ENCODE results near the gene FAM222A. TPM values are rescaled to one million over a fixed set of nuclear protein-coding genes. Genes with fewer than 3 reads are reported as not detected.

FAM222A gene
- 11.0 TPM for total RNA-seq

DNA sequence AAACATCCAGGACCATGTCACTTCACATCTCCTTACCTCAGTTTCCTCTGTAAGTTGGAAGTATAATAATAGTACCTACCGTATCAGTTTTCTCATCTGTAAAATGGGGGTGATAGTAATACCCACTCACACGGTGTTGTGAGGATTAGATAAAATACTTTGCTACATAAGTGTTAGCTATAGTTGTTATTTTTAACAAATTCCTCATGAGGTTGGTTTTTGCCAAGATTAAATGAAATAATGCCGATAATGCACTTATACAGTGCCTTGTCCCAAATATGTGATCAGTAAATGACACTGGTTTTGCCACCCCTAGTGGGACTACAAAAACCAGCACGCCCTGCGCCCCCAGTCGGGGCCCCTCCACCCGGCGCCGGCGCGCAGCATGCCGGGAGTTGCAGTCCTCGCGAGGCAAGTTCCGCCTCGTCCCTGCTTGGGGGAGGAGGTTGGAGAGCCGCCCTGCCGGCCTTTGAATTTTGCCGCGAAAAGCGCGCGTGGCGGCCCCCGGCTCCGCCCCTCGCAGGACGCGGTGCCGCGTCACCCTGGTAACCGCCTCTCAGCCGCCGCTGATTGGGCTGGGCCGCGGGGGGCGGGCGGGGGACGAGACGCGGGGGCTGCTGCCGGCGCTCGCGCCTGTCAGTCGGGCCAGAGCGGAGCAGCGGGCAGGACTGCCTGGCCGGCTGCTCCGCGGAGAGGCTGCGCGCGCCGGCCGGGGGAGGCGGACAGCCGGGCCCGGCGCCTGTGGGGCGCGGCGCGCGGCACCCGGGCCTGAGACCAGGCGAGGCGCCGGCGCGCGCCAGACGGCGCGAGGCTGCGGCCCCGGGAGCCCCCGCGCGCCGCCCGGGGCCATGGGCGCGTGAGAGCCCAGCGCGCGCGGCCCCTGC lies at the start of gene FAM222A:
Gene FAM222A (plus strand): TSS at position 639 of the 884 bp plus-strand sequence. CDS start 30,322 bp downstream, outside the sequence.
- peak; percentile 97 for DNase-seq (ENCODE audit: low spot score)

DNA sequence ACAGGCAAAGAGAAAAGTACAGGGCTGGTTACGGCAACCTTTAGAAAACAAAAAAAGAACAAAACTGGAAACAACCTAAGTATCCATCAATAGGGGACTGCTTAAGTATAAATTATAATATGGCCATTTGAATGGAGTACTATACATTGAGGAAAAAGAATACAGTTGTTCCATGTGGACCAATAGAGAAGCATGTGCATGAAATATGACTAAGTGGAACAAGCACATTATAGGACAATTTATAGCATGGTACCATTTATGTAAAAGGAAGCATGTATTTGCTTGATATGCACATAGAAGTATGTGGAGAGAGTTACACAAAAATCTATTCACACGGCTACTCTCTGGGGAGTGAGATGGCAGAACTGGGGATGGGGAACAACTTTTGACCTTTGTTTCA lies 49.2 kb upstream of the FAM222A start:
- DNase-seq (ENCODE audit: low spot score), result no peak

DNA sequence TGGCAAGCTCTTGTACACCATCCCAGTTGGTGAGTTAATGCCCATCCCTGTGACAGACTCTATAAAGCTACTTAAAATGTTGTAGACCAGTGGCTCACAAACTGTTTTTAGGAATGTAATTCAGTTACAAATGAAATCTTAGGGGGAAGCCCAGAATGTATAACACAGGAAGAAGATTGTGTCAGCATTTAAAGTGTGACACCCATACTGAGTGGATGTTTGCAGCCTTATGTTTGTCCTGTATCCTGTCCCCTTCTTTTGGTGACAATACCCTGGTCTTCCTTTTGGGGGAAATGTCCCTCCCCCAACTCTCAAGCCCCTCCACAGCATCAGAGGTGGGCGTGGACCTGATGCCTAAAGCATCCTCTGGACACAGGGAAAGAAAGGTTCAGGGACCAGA lies 47.6 kb upstream of the FAM222A start:
- no peak for DNase-seq (ENCODE audit: low spot score)

DNA sequence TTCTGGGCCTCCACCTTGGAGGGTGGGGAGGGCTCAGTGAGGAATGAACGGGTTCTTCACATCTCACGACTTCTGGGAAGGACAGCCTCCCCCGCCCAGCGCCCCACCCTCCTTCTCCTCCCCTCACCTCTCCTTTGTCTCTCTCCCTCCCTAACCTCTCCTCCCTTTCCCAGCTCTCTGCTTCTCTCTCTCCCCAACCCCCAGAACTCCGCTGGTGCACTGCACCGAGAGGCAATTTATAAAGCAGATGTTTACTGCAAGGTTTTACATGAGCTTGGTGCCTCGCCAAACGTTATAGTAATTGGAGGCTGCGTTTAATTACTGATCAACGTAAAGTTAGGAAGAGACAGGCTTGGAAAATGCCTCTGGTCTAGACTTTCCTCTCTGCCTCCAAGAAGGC lies 42.9 kb upstream of the FAM222A start:
- DNase-seq (ENCODE audit: low spot score), result no peak

DNA sequence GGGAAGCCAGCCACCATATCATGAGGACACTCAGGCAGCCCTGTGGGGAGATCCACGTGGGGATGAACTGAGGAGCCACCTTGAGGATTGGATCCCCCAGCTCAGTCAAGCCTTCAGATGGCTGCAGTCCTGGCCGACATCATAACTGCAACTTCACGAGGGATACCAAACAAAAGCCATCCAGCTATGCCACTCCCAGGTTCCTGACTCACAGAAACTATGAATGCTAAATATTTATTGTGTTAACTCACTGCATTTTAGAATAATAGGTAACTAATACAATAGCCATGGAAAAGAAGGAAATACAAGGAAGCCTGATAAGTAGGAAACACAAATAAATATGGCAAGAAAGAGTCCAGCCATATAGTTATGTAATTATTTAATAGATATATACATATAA lies 42.1 kb upstream of the FAM222A start:
- no peak for DNase-seq (ENCODE audit: low spot score)

- no peak for DNase-seq (ENCODE audit: low spot score)
Measured at GRCh38 chr12:109673379-109673778, 40.2 kb upstream of the FAM222A start.

DNA sequence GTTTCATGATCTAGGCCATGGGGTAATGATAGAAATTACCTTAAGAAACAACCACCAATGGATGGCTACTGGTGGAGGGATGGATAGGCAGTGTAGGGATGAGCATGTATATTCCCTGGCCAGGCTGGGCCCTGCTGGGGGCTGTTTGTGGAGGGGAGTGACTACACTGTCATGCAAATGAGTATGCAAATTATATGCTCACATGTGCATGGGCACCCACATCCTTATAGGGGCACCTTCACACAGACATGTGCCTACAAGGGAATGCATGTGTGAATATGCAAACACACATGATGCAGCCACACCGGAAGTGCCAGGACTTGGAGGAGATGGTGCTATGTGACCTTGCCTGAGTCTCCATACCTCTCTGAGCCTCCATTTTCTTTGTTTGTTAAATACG lies 39.7 kb upstream of the FAM222A start:
- no peak for DNase-seq (ENCODE audit: low spot score)

DNA sequence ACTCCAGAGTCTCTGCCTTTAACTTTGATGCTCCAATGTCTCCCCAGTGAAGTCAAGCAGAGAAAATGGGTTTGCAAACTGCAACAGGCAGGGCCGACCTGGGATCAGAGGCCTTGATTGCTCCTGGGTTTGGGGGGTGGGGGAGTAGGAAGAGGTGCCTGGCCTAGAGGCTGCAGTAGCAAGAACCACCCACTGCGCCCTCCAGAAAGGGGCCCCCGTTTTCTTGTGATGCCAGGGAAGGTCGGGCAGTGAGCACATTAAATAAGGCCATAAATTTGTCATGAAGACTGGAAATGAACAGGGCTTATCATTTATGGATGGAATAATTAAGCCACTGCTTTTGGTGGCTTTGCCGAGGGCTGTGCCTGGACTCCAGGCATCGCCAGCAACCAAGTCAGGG lies 38.2 kb upstream of the FAM222A start:
- no peak for DNase-seq (ENCODE audit: low spot score)

DNA sequence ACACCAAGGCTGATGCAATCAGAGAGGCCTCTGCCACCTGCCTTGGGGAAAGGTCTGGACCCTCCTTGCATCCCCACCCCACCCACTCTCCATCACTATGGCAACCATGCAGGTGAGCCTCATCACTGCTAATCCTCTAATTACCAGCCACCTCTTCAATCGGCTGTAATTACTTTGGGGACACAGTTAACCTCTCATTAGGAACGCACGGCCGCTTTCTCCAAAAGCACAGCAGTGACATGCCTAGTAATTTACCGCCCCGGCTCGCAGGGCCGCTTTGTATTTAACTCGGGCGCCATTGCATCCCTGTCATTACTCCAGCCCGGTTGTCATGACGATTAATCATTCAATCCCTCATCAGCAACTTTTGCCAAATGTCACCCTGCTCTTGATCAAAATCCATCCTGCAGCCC lies 36.3 kb upstream of the FAM222A start:
- no peak for DNase-seq (ENCODE audit: low spot score)

GRCh38 chr12:109678719-109679118 lies 34.9 kb upstream of the FAM222A start:
- no peak for DNase-seq (ENCODE audit: low spot score)

- DNase-seq (ENCODE audit: low spot score), result no peak
Measured at GRCh38 chr12:109679501-109680263, 33.9 kb upstream of the FAM222A start.

DNA sequence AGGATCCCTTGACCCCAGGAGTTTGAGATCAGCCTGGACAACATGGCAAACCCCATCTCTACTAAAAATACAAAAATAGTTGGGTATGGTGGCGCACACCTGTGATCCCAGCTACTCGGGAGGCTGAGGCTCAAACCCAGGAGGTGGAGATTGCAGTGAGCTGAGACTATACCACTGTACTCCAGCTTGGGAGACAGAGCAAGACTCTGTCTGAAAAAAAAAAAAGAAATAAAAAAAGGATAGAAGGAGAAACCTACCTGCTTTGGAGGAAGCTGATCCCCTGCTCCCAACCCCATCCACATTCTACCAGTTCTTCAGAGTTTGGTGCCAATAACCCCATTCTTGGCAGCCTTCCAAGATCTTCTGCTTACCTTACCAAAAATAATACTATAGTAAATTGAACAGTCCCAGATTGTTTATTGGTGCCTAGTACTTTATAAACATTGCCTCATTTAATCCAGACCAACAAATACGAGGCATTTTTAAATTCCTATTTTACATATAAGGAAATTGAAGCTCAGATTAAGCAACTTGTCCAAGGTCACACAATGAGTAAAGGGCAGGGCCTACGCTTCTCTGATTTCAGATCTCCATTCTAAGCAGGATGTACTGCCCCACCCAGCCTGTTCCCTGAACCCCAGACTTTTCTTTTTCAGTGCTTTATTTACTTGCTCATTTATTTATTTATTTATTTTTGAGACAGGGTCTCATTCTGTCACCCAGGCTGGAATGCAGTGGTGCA lies 33.2 kb upstream of the FAM222A start:
- DNase-seq (ENCODE audit: low spot score), result peak; percentile 34

GRCh38 chr12:109681986-109682707 lies 31.5 kb upstream of the FAM222A start:
- DNase-seq (ENCODE audit: low spot score), result no peak

DNA sequence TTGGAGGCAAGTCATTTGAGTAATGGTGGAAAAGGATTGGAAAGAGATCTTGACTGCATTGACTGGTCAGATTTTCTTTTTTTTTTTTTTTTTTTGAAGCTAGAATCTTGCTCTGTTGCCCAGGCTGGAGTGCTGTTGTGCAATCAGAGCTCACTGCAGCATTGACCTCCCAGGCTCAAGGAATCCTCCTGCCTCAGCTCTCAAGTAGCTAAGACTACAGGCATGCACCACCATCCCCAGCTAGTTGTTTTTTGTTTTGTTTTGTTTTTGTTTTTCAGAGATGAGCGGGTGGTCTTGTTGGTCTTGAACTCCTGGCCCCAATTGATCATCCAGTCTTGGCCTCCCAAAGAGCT lies 30.9 kb upstream of the FAM222A start:
- no peak for DNase-seq (ENCODE audit: low spot score)

DNA sequence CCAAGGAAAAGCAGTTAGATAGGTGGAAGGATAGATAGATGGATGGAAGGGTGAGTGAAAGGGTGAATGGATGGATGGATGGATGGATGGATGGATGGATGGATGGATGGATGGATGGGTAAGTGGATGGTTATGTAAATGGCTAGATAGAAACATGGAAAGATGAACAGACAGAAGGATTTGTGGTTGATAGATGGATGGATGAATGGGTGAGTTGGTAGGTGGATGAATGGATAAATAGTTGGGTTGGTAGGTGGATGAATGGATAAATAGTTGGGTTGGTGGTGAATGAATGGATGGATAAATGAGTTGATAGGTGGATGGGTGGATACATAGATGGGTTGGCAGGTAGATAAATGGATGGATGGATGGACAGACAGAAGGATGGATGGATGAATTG lies 30.3 kb upstream of the FAM222A start:
- DNase-seq (ENCODE audit: low spot score), result no peak

DNA sequence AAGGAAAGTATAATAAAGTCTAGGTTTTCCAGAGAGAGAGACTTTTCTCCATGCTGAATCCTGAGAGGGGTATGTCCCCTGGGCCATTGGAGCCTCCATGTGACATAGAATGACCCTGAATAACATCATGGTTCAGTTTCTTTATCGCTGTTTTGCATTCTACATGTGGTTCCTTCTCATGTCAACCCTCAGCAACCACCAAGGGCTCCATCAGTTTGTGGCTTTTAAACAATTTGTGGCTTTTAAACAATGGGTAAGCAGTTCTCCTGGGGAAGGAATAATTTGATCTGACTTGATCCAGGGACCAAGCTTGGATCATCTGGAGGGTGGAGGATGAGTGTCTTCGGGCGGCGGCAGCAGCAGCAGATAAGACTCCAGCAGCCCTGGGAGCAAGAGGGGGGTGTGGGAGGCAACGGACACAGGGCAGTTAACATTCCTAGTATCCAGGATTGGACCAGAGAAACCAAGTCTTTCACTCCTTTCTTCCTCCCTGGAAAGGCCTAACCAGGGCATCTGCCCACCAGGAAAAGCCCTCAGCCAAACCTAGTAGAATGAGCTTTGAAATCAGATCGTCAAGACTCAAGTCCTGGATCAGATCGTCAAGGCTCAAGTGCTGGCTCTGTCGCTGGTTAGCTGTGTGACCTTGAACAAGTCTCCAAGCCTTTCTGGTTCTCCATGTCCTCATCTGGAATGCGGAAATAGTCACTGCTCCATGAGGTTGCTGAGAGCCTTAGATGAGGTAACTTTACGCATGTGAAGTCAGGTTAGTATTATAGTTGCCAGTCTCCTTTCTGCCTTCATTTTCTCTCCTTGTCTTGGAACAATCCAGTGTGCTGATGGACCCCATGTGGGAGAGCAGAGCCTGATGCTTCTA lies 27.8 kb upstream of the FAM222A start:
- DNase-seq (ENCODE audit: low spot score), result no peak

GRCh38 chr12:109686523-109686922 lies 27.1 kb upstream of the FAM222A start:
- DNase-seq (ENCODE audit: low spot score), result no peak

DNA sequence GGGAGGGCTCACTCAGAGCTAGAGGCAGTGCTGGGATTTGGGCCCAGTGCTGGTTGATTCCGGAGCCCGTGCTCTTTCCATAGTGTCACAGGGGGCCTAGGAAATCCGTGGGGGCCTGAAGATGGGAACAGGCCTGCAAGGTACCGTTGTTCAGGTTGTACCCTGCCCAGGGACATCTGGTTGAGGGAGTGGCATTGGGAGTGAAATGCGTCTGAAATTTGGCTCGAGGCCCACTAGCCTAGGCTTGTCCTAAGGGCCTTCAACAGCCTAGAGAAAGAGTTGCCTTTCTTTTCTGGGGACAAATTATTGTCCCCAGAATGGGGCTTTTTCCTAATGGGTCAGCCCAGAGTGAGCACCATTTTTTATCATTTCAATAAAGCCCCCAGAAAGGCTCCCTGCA lies 26.4 kb upstream of the FAM222A start:
- DNase-seq (ENCODE audit: low spot score), result no peak

GRCh38 chr12:109689426-109689825 lies 24.2 kb upstream of the FAM222A start:
- no peak for DNase-seq (ENCODE audit: low spot score)

DNA sequence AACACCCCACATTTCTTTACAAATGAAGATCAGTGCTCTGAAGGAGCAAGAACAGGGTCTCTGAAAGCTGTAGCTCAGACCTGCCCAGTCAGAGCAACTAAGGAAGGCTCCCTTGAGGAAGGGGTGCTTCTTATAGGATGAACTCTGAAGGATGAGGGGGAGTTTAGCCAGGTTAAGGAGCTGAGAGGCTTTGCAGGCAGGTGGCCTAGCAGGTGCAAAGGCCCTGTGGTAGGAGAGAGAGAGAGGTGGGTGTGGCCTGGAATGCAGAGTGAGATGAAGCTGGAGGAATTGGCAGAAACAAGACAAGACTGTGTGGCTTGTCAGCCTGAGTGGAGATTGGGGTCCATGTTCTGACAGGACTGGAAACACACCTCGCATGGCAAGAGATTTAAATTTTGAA lies 20.5 kb upstream of the FAM222A start:
- DNase-seq (ENCODE audit: low spot score), result no peak

Measured in mucosa of gallbladder (tissue), 1 donor.